Frontal cortex (tissue), 4 donors: ENCODE data around the gene RNF152. TPM values are rescaled to one million over a fixed set of nuclear protein-coding genes. Genes with fewer than 3 reads are reported as not detected.

Experiments used
- DNase-seq, 2 donors: peaks; one replicate each; pipeline ENCODE4 v3.0.0; 2012; ENCODE audit warnings: low spot score in 2 of 2
- FAIRE-seq: peaks from 2 replicates; lab custom pipeline; 2012; peaks lifted over from hg19 to GRCh38; lab: Jason Lieb, UNC
- total RNA-seq: library from RNA; depleted of rRNA; stranded (reverse); fragments of >200 nt; gene quantifications from one replicate; pipeline ENCODE4 v1.2.3, GENCODE V29; 2014
- donor health status: control.
- donor health status: control.
- donor health status: control.

RNF152 gene
- total RNA-seq, 1 donor from 2014 or later: 106 TPM

DNA sequence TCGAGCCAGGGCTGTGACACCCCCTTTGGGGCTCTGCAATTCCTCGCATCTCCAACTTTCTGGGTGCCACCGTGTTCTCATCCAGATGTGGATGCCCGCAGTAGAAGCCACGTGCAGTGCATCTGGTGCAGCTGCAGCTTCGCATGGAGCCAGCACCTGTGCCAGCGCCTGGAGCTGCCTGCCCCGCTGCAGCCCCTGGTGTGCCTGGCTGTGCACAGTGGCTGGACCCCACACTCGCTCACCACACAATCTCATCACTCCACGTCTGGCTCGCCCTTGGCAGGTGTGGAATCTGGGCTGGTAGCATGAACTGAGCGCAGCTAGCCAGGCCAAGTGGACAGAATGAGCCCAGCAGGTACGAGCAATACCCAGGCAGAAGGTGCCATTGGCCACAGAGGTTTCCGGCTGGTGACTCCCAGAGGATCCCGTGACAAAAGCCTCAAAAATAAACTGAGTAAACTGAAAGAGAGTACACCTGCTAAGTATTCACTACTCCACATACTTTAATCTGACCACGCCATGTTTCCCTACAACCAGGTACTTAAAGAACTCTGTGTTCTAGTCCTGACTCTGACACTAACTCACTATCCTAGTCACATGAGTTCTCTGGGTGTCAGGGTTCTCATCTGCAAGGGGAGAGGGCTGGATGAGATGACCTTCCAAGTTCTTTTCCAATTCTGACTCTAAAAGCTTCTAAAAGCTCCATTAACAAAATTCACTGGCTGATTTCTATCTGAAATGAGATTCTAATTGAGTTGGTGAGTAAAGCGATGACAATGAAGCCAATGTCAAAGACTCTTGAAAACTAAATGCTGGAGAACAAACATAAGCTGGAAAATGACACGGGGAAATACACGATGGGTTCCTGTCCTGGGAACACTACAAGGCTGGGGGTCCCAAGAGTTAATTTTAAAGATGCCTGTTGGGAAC, 37.1 kb downstream of the RNF152 start:
- DNase-seq (no peak), FAIRE-seq (no peak)

- DNase-seq: peak in 1 of 2 donors; percentile 8
- FAIRE-seq: no peak
These were observed 38.0 kb downstream of the RNF152 start for GRCh38 chr18:61854578-61855448.

DNA sequence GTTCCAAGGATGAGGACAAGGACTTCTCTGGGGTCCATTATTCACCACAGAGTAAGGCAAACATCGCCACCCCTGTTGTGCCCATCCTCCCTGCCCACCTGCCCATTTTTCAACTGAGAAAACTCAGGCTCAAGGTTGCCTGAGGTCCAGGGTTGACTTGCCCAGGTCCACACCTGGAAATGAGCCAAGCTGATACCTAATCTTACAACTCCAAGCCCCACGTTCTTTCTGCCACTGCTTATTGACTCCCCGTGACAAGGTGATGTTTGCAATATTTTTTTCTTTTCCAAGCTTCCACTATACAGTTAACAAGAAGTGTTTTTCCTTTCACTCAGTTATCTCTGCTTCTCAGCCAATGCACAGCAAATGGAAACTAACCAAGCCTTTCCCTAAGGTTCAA, 39.0 kb downstream of the RNF152 start:
- DNase-seq: no peak
- no peak for FAIRE-seq

DNA sequence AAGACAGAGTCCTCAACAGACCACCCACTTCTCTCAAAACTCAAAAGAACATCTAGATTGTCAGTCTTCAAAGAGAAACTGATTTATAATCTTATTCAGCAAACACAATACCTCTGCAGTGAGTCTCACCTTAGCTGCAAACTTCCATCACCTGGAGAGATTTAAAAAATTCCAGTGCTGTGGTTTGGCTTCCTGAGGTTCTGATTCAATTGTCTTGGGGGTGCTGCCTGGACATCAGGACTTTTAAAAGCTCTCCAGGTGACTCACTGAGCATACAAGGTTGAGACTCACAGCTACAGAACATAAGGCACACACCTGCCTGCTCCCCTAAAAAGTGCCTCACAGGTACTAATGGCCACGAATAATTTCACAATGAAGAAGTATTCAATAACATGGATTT, 40.3 kb downstream of the RNF152 start:
- FAIRE-seq: no peak

GRCh38 chr18:61851940-61852451, 40.8 kb downstream of the RNF152 start:
- DNase-seq: no peak
- FAIRE-seq: no peak

More for the DNA sequence above, 40.3 kb downstream of the RNF152 start:
- no peak for DNase-seq

DNA sequence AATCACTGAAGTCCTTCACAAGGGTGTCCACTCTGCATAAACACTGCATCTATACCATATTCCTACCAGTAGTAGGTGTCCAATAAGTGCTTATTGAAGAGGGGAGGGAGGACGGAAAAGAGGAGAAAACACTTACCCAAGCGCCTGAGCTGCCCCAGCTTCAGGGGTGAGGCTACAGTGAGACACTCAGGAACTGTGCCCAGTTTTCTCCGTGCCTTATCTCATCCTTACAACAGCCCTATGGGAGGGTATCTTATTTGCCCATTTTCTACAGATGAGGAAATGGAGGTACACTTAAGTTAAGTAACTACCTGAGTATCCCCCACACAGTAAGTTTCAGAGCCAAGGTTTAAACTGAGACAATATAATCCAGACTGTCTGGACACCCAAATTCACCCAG, 41.5 kb downstream of the RNF152 start:
- FAIRE-seq (no peak), DNase-seq (no peak)

GRCh38 chr18:61850756-61851155, 42.1 kb downstream of the RNF152 start:
- no peak for FAIRE-seq
- no peak for DNase-seq

GRCh38 chr18:61847164-61847791, 45.5 kb downstream of the RNF152 start:
- DNase-seq: no peak
- FAIRE-seq: no peak

DNA sequence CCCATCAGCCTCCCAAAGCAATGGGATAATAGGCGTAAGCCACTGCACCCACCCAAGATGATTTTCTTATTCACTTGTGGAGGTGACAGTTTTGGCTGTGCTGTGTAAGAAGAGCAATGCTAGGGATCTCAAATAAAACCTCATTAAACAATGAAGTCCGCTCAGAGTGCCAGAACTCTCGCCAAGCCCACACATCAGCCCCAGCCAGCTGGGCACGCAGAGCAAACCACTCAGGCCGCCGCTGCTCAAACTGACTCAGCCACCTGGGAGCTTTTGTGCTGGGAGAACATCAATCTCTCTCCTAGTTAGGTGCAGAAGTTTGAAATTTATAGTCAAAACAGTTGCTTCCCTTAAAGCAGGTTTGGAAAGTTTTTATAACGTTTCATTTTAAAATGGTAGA, 47.6 kb downstream of the RNF152 start:
- no peak for FAIRE-seq
- DNase-seq: no peak

- FAIRE-seq (no peak), DNase-seq (no peak)
These were observed 48.1 kb downstream of the RNF152 start for GRCh38 chr18:61844726-61845125.

DNA sequence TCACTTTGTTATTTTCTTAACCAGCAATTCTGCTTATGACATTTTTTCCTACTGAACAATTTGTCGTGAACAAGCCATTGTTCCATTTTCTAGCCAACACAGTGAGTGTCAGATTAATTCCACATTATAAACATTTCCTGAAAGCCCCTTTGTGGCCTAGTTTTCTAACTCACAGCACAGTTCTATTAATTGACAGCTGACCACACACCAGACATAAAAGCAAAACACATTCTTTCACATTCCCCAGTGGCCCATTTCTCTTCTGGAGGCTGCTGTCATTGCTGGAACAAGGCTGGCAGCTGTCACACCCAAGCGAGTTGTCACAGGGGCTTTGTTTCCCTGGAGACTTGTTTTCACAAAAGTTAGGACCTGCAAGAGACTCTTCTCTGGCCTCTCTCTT, 50.7 kb downstream of the RNF152 start:
- peak; percentile 49 for FAIRE-seq
- DNase-seq: peak in 1 of 2 donors; percentile 9

- DNase-seq: no peak
- no peak for FAIRE-seq
These were observed 51.1 kb downstream of the RNF152 start for GRCh38 chr18:61841706-61842105.

- FAIRE-seq (no peak), DNase-seq (no peak)
These were observed 52.5 kb downstream of the RNF152 start for GRCh38 chr18:61840324-61840723.

DNA sequence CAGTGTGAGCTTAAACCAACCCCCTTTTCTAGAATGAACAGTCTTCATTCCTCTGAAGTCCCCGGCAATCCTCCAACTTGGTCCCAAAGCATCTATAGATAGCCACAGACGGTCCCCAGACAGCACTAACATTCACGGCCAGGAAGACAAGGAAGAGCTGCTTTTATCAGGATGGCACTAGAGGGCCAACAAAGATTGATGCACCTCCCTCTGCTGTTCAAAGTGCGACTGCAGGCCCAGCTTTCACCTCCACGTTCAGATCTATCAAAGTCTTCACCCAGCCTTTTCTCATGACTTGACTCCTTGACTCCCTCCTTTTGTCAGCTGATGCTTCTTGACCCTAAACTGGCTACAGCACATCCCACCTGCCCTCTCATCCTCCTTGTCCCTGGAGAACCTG, 54.3 kb downstream of the RNF152 start:
- DNase-seq: no peak
- FAIRE-seq: no peak

GRCh38 chr18:61833978-61834377, 58.8 kb downstream of the RNF152 start:
- DNase-seq: no peak
- no peak for FAIRE-seq

GRCh38 chr18:61833387-61833786, 59.4 kb downstream of the RNF152 start:
- FAIRE-seq (no peak), DNase-seq (no peak)

DNA sequence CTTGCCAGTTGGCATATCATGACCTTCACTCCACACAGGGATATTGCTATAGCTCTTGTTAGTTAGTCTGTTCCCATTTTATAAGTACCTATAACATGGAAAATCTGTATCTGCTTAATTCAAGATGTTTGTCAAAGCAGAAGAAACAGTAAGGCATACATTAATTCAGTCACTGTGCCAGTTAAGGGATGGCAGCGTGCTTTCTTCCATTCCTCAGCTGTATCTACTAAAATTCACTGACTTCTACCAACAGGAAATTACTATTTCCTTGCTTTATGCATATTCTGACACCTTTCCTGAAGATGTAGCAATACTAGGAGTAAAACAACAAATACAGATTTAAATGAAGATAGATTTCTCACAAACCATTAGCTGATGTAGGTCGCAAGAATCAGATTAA, 59.9 kb downstream of the RNF152 start:
- no peak for DNase-seq
- FAIRE-seq: no peak

DNA sequence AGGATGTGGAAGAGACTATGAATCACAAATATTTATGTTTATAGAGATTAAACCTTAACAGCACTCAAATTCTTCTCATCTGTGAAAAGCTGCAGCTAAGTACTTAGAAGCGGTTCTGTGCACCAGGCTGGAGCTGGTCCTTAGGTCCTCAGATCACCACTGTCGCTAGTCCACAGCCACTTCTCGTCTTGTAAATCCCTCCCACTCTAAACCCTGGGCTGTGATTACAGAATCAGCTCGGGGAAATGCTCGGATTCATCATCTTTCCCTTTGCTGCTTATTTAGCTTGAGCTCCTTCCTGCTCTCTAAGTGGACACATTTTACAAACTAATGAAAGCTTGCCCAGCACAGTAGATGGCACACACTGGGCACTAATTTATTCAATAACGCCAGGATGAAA, 61.7 kb downstream of the RNF152 start:
- FAIRE-seq (no peak), DNase-seq (no peak)

DNA sequence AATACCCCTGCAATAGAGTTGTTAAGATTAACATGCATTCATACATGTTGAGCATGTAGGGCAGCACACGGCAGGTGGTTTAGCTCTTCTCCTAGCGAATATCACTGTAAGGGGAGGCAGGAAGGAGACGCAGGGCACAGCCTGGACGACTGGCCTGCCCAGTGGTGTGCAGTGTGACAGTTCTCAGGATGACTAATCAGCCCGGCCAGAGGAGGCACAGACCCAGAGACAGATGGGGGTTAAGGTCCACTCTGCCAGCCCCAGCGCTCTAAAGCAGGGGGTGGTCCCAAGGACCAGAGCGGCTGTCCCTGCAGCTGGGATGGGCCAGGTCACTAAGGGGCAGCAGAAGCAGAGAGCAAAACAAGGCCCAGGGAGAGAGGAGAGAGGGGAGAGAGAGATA, 63.7 kb downstream of the RNF152 start:
- FAIRE-seq: no peak
- no peak for DNase-seq

DNA sequence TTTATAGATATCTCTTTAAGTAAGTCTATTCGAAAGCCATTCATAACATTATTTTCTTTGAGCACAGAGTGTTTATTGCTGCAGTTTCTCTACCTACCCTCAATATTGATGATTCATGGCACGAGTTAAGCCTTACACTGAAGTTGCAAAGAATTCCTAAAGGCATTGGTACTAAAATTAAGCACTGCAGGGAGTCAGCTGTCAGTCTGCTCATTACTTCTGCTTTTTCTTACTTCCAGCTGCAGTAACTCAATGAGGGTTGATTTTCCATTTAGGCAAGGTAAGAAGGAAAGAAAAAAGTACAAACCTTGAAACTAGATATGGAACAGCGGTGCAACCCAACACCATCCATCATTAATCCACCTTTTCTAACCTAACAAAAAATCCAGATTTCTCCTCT, 65.2 kb downstream of the RNF152 start:
- DNase-seq (no peak), FAIRE-seq (no peak)
